Effector memory CD4-positive, alpha-beta T cell (primary cell): ENCODE results near the gene HMX3.

Experiments used
- DNase-seq, 3 donors: peaks; one replicate each; pipeline ENCODE4 v3.0.0-alpha.2; 2020
- H3K27ac ChIP-seq: 2 replicates; pipeline ENCODE4 v1.7.0; 2013; ENCODE audit warnings: mild to moderate bottlenecking, low read length, moderate library complexity; ENCODE audit not compliant: insufficient read depth, poor library complexity, severe bottlenecking
- H3K27me3 ChIP-seq: replicated peaks from 2 replicates; pipeline ENCODE4 v1.7.0; 2013; ENCODE audit warnings: mild to moderate bottlenecking, low read length; ENCODE audit not compliant: insufficient read depth, control insufficient read depth, poor library complexity, severe bottlenecking
- H3K36me3 ChIP-seq: 2 replicates; pipeline ENCODE4 v1.7.0; 2013; ENCODE audit warnings: mild to moderate bottlenecking, low read length, moderate library complexity; ENCODE audit not compliant: control insufficient read depth, insufficient read depth
- H3K4me1 ChIP-seq: 2 replicates; pipeline ENCODE4 v1.7.0; 2013; ENCODE audit warnings: low read length, mild to moderate bottlenecking; ENCODE audit not compliant: control insufficient read depth, insufficient read depth, poor library complexity, severe bottlenecking
- H3K4me3 ChIP-seq: 2 replicates; pipeline ENCODE4 v1.7.0; 2013; ENCODE audit warnings: low read length, low read depth, mild to moderate bottlenecking; ENCODE audit not compliant: insufficient read depth, poor library complexity, severe bottlenecking
- H3K9me3 ChIP-seq: 2 replicates; pipeline ENCODE4 v1.7.0; 2013; ENCODE audit warnings: mild to moderate bottlenecking, low read length, moderate library complexity; ENCODE audit not compliant: control insufficient read depth

The HMX3 gene

GRCh38 chr10:123141791-123142700, 6.3 kb downstream of the HMX3 start:
- Histone ChIP-seq H3K36me3 (no peaks in the 10 kb centered on the region), H3K4me3 (no peak overlapping the region), H3K27ac (no peak overlapping the region), H3K4me1 (peaks cover 63% of the 10 kb centered on the region), H3K27me3 (peaks cover 91% of the 10 kb centered on the region), H3K9me3 (no peaks in the 10 kb centered on the region)
- no peak for DNase-seq

- Histone ChIP-seq H3K4me1 (peaks cover 63% of the 10 kb centered on the region), H3K4me3 (peak overlapping the region; percentile 7), H3K9me3 (no peaks in the 10 kb centered on the region), H3K27me3 (peaks cover 91% of the 10 kb centered on the region), H3K27ac (no peak overlapping the region), H3K36me3 (no peaks in the 10 kb centered on the region)
- no peak for DNase-seq
Observed at GRCh38 chr10:123142701-123143161, 7.0 kb downstream of the HMX3 start.

DNA sequence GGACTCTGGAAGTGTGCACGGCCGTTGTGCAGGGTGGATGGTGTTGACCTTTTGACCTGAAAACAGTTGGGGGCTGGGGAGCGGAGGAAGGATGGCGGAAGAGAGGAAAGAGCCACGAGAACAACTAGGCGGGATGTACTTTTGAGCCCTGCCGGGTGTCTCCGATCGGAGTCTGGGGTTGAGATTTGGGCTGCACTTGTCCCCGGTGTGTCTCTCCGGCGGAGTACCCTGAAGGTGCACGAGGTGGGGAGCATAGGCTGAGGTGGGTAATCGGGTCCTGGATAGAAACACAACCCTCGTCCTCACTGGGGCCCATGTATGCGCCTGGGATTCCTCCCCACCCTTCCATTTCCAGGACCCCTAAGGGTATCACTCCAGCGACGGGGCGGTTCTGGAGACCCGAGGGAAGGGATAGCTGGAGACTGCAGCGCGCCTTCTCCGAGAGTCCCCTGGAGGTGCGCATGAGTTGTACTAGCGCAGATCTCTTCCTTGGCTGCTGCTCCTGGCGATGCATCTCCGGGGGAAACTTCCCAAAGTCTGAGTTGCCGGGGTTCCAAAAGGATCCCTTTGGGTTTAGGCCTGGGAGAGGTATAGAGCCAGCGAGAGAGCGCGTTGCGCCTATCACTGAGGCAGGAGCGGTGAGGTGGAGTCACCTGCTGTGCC, 7.5 kb downstream of the HMX3 start:
- H3K9me3 ChIP-seq: no peaks in the 10 kb centered on the region
- no peaks in the 10 kb centered on the region for H3K36me3 ChIP-seq
- DNase-seq: no peak
- H3K4me3 ChIP-seq: peak overlapping the region; percentile 7
- peaks cover 66% of the 10 kb centered on the region for H3K4me1 ChIP-seq
- H3K27ac ChIP-seq: no peak overlapping the region
- H3K27me3 ChIP-seq: peaks cover 90% of the 10 kb centered on the region

- no peak overlapping the region for H3K4me3 ChIP-seq
- no peaks in the 10 kb centered on the region for H3K36me3 ChIP-seq
- no peaks in the 10 kb centered on the region for H3K9me3 ChIP-seq
- H3K27ac ChIP-seq: no peak overlapping the region
- peaks cover 90% of the 10 kb centered on the region for H3K27me3 ChIP-seq
- H3K4me1 ChIP-seq: peaks cover 71% of the 10 kb centered on the region
- DNase-seq: no peak
Observed at GRCh38 chr10:123143825-123144168, 8.0 kb downstream of the HMX3 start.

GRCh38 chr10:123144697-123145541, 9.1 kb downstream of the HMX3 start:
- DNase-seq: no peak
- Histone ChIP-seq H3K27ac (no peak overlapping the region), H3K27me3 (peaks cover 88% of the 10 kb centered on the region), H3K4me1 (peaks cover 74% of the 10 kb centered on the region), H3K4me3 (no peak overlapping the region), H3K36me3 (no peaks in the 10 kb centered on the region), H3K9me3 (no peaks in the 10 kb centered on the region)

DNA sequence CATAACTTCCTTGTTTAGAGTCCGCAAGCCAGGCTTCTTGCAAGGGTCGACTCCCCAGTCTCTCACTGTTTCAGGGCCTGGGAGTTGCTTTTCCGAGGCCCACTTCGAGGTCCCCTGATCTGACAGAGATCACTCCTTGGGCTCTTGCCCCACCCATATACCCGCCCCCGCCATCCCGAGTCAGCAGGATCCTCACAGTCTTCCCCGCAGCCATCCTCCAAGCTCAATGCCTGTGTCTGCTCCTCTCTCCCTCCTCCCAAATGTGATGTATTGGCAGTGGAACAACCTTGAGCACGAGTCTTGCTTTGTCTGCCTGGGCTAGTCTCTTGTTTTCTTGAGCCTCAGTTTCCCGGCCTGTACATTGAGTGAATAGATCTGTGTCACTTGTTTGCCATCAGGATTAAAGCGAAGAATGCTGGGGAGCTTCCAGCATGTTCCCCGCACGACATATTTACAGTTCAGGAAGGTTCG, 9.8 kb downstream of the HMX3 start:
- no peak overlapping the region for H3K27ac ChIP-seq
- peak overlapping the region; percentile 32 for H3K4me3 ChIP-seq
- H3K4me1 ChIP-seq: peaks cover 76% of the 10 kb centered on the region
- no peaks in the 10 kb centered on the region for H3K36me3 ChIP-seq
- H3K9me3 ChIP-seq: no peaks in the 10 kb centered on the region
- peaks cover 87% of the 10 kb centered on the region for H3K27me3 ChIP-seq
- no peak for DNase-seq

- Histone ChIP-seq H3K27me3 (peaks cover 87% of the 10 kb centered on the region), H3K4me3 (peak overlapping the region; percentile 32), H3K9me3 (no peaks in the 10 kb centered on the region), H3K36me3 (no peaks in the 10 kb centered on the region), H3K4me1 (peaks cover 83% of the 10 kb centered on the region), H3K27ac (no peak overlapping the region)
- no peak for DNase-seq
Observed at GRCh38 chr10:123146013-123146893, 10.5 kb downstream of the HMX3 start.

GRCh38 chr10:123146894-123147634, 11.3 kb downstream of the HMX3 start:
- Histone ChIP-seq H3K27me3 (peaks cover 85% of the 10 kb centered on the region), H3K4me1 (peaks cover 84% of the 10 kb centered on the region)

More at GRCh38 chr10:123146894-123147634, 11.3 kb downstream of the HMX3 start:
- Histone ChIP-seq H3K4me3 (no peak overlapping the region), H3K27ac (no peak overlapping the region), H3K9me3 (no peaks in the 10 kb centered on the region), H3K36me3 (no peaks in the 10 kb centered on the region)
- DNase-seq: no peak
